Smooth muscle cell (in vitro differentiated cells): Measurements from ENCODE around the gene B3GNT9. TPM values are rescaled to one million over a fixed set of nuclear protein-coding genes. Genes with fewer than 3 reads are reported as not detected.

ENCODE experiments used
- DNase-seq: peaks from one replicate; lab custom pipeline; 2025; ENCODE audit not compliant: unreplicated experiment; lab: John Stamatoyannopoulos, UW
- H2AFZ ChIP-seq: fragments of 200-600 bp; sonication (generic); 2 replicates; pipeline ENCODE4 v1.6.0; 2016; ENCODE audit warnings: antibody characterized with exemption, low read depth, mild to moderate bottlenecking
- H3F3A ChIP-seq: fragments of 200-600 bp; sonication (generic); 2 replicates; pipeline ENCODE4 v1.6.0; 2017; ENCODE audit warnings: antibody characterized with exemption, low read depth
- H3K27ac ChIP-seq: fragments of 200-600 bp; sonication (generic); 2 replicates; pipeline ENCODE4 v1.5.1; 2016; ENCODE audit warnings: low read depth, mild to moderate bottlenecking
- H3K27me3 ChIP-seq: fragments of 200-600 bp; sonication (generic); 2 replicates; pipeline ENCODE4 v1.6.1; 2016; ENCODE audit warnings: low read depth, mild to moderate bottlenecking
- H3K36me3 ChIP-seq: fragments of 200-600 bp; sonication (generic); 2 replicates; pipeline ENCODE4 v1.5.1; 2016; ENCODE audit warnings: low read depth
- H3K4me1 ChIP-seq: fragments of 200-600 bp; sonication (generic); 2 replicates; pipeline ENCODE4 v1.5.1; 2016; ENCODE audit warnings: low read depth
- H3K4me2 ChIP-seq: fragments of 200-600 bp; sonication (generic); 2 replicates; pipeline ENCODE4 v1.6.0; 2016; ENCODE audit warnings: mild to moderate bottlenecking
- H3K4me3 ChIP-seq: fragments of 200-600 bp; sonication (generic); 2 replicates; pipeline ENCODE4 v1.5.1; 2016; ENCODE audit warnings: mild to moderate bottlenecking
- H3K79me2 ChIP-seq: fragments of 200-600 bp; sonication (generic); 2 replicates; pipeline ENCODE4 v1.6.0; 2016; ENCODE audit warnings: low read depth, mild to moderate bottlenecking
- H3K9ac ChIP-seq: fragments of 200-600 bp; sonication (generic); 2 replicates; pipeline ENCODE4 v1.6.0; 2016; ENCODE audit warnings: low read depth
- H3K9me3 ChIP-seq: fragments of 200-600 bp; sonication (generic); replicated peaks from 2 replicates; pipeline ENCODE4 v1.5.1; 2016; ENCODE audit warnings: low read depth
- H4K20me1 ChIP-seq: fragments of 200-600 bp; sonication (generic); 2 replicates; pipeline ENCODE4 v1.6.0; 2016; ENCODE audit warnings: low read depth
- WGBS: methylation state at CpG from one replicate; pipeline ENCODE4 v1.1.7; 2016; ENCODE audit warnings: low lambda C conversion rate; 5-methylcytosine and 5-hydroxymethylcytosine counted together
- polyA plus RNA-seq: library from polyadenylated mRNA; unstranded; fragments of >200 nt; fragmentation: Nextera tagmentation; extraction: Ambion mirVana; gene quantifications from 2 replicates; pipeline ENCODE4 v1.2.1, GENCODE V29; 2016
- total RNA-seq: library from RNA; depleted of rRNA; stranded (reverse); fragments of >200 nt; gene quantifications from 2 replicates; pipeline ENCODE4 v1.2.3, GENCODE V29; 2014
- TF ChIP-seq, protein P1 (sequence below): fragments of 200-600 bp; sonication (generic); IDR thresholded peaks from 2 replicates; pipeline ENCODE4 v1.5.1; 2017; ENCODE audit warnings: borderline replicate concordance, mild to moderate bottlenecking, antibody characterized with exemption; ENCODE audit not compliant: insufficient read depth, poor library complexity, severe bottlenecking

B3GNT9 gene
- total and polyA plus RNA-seq, 2 experiments from 2014 or later = 29.9 to 39.3 TPM

- peak; percentile 43 for DNase-seq
- peak overlapping the region; percentile 50 for H3K4me3 ChIP-seq
- TF ChIP-seq, protein P1, sequence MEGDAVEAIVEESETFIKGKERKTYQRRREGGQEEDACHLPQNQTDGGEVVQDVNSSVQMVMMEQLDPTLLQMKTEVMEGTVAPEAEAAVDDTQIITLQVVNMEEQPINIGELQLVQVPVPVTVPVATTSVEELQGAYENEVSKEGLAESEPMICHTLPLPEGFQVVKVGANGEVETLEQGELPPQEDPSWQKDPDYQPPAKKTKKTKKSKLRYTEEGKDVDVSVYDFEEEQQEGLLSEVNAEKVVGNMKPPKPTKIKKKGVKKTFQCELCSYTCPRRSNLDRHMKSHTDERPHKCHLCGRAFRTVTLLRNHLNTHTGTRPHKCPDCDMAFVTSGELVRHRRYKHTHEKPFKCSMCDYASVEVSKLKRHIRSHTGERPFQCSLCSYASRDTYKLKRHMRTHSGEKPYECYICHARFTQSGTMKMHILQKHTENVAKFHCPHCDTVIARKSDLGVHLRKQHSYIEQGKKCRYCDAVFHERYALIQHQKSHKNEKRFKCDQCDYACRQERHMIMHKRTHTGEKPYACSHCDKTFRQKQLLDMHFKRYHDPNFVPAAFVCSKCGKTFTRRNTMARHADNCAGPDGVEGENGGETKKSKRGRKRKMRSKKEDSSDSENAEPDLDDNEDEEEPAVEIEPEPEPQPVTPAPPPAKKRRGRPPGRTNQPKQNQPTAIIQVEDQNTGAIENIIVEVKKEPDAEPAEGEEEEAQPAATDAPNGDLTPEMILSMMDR = no peak
- H3K27ac ChIP-seq = no peak overlapping the region
- H3K79me2 ChIP-seq = peaks cover 7% of the 10 kb centered on the region
- peaks cover 43% of the 10 kb centered on the region for H4K20me1 ChIP-seq
- 9% methylated on average over 48 of the region's 73 CpGs for WGBS
- no peak overlapping the region for H3K9ac ChIP-seq
- H3K4me1 ChIP-seq = peaks cover 8% of the 10 kb centered on the region
- no peaks in the 10 kb centered on the region for H3K9me3 ChIP-seq
- no peaks in the 10 kb centered on the region for H3K36me3 ChIP-seq
- H3F3A ChIP-seq = no peaks in the 10 kb centered on the region
- H3K4me2 ChIP-seq = peak overlapping the region; percentile 90
- H2AFZ ChIP-seq = no peak overlapping the region
- no peaks in the 10 kb centered on the region for H3K27me3 ChIP-seq
Observed at GRCh38 chr16:67177743-67178699, 27.2 kb upstream of the B3GNT9 start.

DNA sequence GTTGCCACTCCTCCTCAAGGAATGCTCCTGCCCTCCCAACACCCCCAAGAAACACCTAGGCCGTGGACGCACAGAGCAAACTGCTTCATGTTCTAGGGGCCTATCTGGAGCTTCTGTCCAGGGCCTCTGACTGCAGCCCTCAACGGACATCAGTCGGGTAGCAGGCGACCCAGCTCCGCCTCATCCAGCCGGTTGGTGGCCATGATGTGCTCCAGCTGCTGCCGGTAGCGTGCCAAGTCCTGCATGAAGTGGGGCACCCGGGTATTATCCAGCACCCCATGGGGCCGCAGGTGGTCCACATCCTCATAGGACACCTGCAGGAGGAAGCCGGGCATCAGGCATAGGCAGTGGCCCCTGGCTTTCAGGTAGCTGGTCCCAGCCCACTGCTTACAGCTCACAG is 25.9 kb upstream of the B3GNT9 start:
- H4K20me1 ChIP-seq = peaks cover 43% of the 10 kb centered on the region

GRCh38 chr16:67174706-67175231 is 24.0 kb upstream of the B3GNT9 start:
- Histone ChIP-seq H3K4me3 (peak overlapping the region; percentile 47), H3K36me3 (no peaks in the 10 kb centered on the region), H3K79me2 (no peaks in the 10 kb centered on the region), H3K27ac (no peak overlapping the region), H4K20me1 (peaks cover 33% of the 10 kb centered on the region), H3K4me2 (peak overlapping the region; percentile 82), H3K27me3 (no peaks in the 10 kb centered on the region), H3F3A (peaks cover 4% of the 10 kb centered on the region), H3K9me3 (no peaks in the 10 kb centered on the region), H3K4me1 (peaks cover 16% of the 10 kb centered on the region), H3K9ac (no peak overlapping the region), H2AFZ (no peak overlapping the region)
- DNase-seq = no peak
- 85% methylated on average over 31 of the region's 31 CpGs for WGBS
- TF ChIP-seq, protein P1 = no peak

More for the DNA sequence above, 25.9 kb upstream of the B3GNT9 start:
- H3K4me3 ChIP-seq = no peak overlapping the region
- TF ChIP-seq, protein P1 = no peak
- WGBS = 93% methylated on average over 12 of the region's 12 CpGs
- H3K9me3 ChIP-seq = no peaks in the 10 kb centered on the region
- no peaks in the 10 kb centered on the region for H3K27me3 ChIP-seq
- no peaks in the 10 kb centered on the region for H3K36me3 ChIP-seq
- H3K9ac ChIP-seq = no peak overlapping the region
- H3K27ac ChIP-seq = no peak overlapping the region
- H3K79me2 ChIP-seq = no peaks in the 10 kb centered on the region
- H2AFZ ChIP-seq = no peak overlapping the region
- H3K4me1 ChIP-seq = peaks cover 5% of the 10 kb centered on the region
- H3K4me2 ChIP-seq = no peak overlapping the region
- no peak for DNase-seq
- H3F3A ChIP-seq = no peaks in the 10 kb centered on the region
